KMS-11 (cell line): ENCODE results near the gene CNPY1.

Source experiments
- H2AFZ ChIP-seq: fragments of 200-600 bp; sonication (generic); 2 replicates; pipeline ENCODE4 v1.6.1; 2016; ENCODE audit warnings: antibody characterized with exemption, mixed run types, low read depth
- H3K27ac ChIP-seq: fragments of 200-600 bp; sonication (generic); 2 replicates; pipeline ENCODE4 v1.6.1; 2016; ENCODE audit warnings: mild to moderate bottlenecking, mixed run types
- H3K27me3 ChIP-seq: fragments of 200-600 bp; sonication (generic); 2 replicates; pipeline ENCODE4 v1.6.1; 2017; ENCODE audit warnings: mild to moderate bottlenecking, low read depth, mixed run types, moderate library complexity; ENCODE audit not compliant: insufficient read depth
- H3K36me3 ChIP-seq: fragments of 200-600 bp; sonication (generic); 2 replicates; pipeline ENCODE4 v1.6.1; 2017; ENCODE audit warnings: mild to moderate bottlenecking, mixed run types; ENCODE audit not compliant: insufficient read depth
- H3K4me1 ChIP-seq: fragments of 200-600 bp; sonication (generic); 2 replicates; pipeline ENCODE4 v1.6.1; 2016; ENCODE audit warnings: mild to moderate bottlenecking, low read depth, mixed run types; ENCODE audit not compliant: poor library complexity, severe bottlenecking
- H3K4me2 ChIP-seq: fragments of 200-600 bp; sonication (generic); 2 replicates; pipeline ENCODE4 v1.7.0; 2016; ENCODE audit warnings: mild to moderate bottlenecking, mixed run types
- H3K4me3 ChIP-seq: fragments of 200-600 bp; sonication (generic); IDR thresholded peaks from 2 replicates; pipeline ENCODE4 v1.6.1; 2017; ENCODE audit warnings: low read depth, low read length, mixed read lengths; ENCODE audit not compliant: insufficient read depth
- H3K79me2 ChIP-seq: fragments of 200-600 bp; sonication (generic); 2 replicates; pipeline ENCODE4 v1.6.1; 2016; ENCODE audit warnings: low read depth, mixed run types; ENCODE audit not compliant: insufficient read depth
- H3K9ac ChIP-seq: fragments of 200-600 bp; sonication (generic); 2 replicates; pipeline ENCODE4 v1.6.1; 2016; ENCODE audit warnings: mild to moderate bottlenecking, mixed run types
- H4K20me1 ChIP-seq: fragments of 200-600 bp; sonication (generic); 2 replicates; pipeline ENCODE4 v1.6.1; 2016; ENCODE audit warnings: mild to moderate bottlenecking, mixed run types; ENCODE audit not compliant: insufficient read depth
- TF ChIP-seq, protein P1 (sequence below): fragments of 200-600 bp; sonication (generic); conservative IDR thresholded peaks from 2 replicates; pipeline ENCODE4 v1.6.1; 2017; ENCODE audit warnings: low read depth, mild to moderate bottlenecking, antibody characterized with exemption, low read length, moderate library complexity, mixed read lengths

The CNPY1 gene

DNA sequence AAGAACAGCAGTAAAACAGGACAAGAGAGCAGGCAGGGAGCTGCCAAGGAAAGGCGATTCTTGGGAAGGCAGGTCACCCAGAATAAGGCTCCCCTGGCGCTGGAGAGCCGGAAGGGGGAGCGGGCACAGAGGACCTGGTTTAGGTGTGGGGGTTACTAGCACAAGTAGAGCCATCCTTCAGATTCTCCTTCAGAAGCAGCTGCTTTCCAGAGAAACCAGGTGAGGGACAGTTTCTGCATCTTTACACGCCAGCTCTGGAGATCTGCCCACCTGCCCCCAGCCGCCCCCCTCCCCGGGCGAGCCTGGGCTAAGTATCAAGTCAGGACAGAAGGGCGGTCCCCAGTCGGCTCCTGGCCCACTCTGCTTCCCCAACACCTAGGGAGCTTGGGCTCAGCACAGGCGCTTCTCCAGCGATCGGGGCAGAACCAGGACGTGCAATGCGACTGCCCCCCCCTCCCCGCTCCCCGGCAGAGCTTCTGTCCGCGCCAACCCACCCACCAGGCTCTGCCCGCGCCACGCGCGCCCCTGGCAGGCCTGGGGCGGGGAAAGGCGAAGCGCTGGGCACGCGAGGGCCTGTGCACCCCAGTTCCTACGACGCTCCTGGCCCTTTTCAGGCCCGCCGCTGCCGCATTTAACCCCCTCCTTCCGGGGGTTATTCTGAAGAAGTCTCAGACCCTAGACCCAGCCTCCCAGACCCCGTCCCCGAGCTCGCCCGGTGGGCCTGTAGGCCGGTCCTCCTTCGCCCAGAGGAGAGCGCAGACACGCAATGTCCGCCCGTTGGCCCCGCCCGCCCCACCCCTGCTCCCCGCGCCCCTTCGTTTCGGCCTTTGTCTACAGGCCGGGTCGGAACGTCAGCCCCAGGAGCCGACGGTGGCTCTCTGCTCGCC is 92.8 kb downstream of the CNPY1 start:
- Histone ChIP-seq H3K4me3 (no peak overlapping the region), H3K4me2 (no peak overlapping the region), H3K36me3 (no peaks in the 10 kb centered on the region), H3K9ac (no peak overlapping the region), H3K27me3 (peaks cover 36% of the 10 kb centered on the region), H4K20me1 (no peaks in the 10 kb centered on the region), H2AFZ (no peak overlapping the region), H3K27ac (no peak overlapping the region), H3K79me2 (no peaks in the 10 kb centered on the region), H3K4me1 (no peaks in the 10 kb centered on the region)
- TF ChIP-seq, protein P1, sequence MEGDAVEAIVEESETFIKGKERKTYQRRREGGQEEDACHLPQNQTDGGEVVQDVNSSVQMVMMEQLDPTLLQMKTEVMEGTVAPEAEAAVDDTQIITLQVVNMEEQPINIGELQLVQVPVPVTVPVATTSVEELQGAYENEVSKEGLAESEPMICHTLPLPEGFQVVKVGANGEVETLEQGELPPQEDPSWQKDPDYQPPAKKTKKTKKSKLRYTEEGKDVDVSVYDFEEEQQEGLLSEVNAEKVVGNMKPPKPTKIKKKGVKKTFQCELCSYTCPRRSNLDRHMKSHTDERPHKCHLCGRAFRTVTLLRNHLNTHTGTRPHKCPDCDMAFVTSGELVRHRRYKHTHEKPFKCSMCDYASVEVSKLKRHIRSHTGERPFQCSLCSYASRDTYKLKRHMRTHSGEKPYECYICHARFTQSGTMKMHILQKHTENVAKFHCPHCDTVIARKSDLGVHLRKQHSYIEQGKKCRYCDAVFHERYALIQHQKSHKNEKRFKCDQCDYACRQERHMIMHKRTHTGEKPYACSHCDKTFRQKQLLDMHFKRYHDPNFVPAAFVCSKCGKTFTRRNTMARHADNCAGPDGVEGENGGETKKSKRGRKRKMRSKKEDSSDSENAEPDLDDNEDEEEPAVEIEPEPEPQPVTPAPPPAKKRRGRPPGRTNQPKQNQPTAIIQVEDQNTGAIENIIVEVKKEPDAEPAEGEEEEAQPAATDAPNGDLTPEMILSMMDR: no peak

DNA sequence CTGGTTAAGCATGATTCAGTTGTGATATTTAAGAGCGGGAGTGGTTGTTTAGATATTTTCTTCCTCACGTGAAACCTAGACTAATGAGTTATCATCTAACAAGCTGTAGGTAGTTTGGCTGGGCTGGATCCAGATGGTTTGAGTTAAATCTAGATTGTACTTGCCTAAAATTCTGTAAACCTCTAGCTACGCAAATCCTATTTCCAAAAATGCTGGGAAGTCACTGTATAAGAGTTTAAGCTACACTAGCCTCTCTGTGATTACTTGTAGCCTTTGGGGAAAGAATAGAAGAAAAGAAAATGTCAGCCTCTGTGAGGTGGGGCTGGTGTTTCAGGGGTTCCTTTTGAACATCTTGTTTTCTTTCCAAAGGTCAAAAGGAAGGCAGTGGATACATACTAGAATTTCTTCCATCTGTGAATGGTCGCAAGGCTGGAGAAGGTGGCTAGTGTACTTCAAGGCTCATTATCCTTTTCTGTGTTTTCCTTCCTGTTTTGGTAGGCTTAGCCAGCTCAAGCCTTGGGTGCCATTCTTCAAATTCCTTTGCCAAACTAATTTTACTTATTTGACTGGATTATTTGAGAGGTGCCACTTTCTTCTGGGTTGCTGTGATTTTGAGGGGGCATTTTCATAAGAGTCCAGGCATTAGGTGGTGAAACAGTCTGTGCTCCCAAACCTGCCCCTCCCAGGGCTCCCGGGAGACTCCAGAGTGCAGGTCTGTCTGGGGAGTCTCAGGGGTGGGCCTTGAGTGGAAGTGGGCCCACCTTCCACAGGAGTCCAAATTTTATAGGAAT is 93.7 kb downstream of the CNPY1 start:
- Histone ChIP-seq H4K20me1 (no peaks in the 10 kb centered on the region), H3K4me2 (no peak overlapping the region), H3K4me3 (no peak overlapping the region), H3K27ac (no peak overlapping the region), H3K36me3 (no peaks in the 10 kb centered on the region), H3K4me1 (no peaks in the 10 kb centered on the region), H3K79me2 (no peaks in the 10 kb centered on the region), H3K9ac (no peak overlapping the region), H3K27me3 (peaks cover 36% of the 10 kb centered on the region), H2AFZ (no peak overlapping the region)
- TF ChIP-seq, protein P1: no peak

DNA sequence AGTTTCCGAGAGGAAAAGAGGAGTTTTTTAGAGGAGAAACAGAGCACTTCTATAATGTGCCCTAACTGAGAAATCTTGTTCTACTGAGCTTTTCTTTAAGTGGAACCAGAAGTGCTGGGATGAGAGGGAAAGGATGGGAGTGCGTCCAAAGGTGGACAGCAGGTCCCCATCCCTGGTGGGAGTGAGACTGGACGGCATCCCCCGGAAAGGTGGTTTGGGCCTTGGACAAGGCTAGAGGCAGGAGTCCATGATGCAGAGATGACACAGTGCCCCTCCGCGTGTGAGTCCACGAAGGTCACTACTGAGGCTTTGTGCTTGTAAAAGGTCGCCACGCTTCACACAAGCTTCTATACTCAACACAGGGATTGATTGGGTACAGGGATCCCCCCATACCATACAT is 94.5 kb downstream of the CNPY1 start:
- Histone ChIP-seq H4K20me1 (no peaks in the 10 kb centered on the region), H3K4me2 (no peak overlapping the region), H3K27ac (no peak overlapping the region), H3K4me3 (no peak overlapping the region), H3K9ac (no peak overlapping the region), H3K79me2 (no peaks in the 10 kb centered on the region), H2AFZ (no peak overlapping the region), H3K27me3 (peaks cover 36% of the 10 kb centered on the region), H3K4me1 (no peaks in the 10 kb centered on the region), H3K36me3 (no peaks in the 10 kb centered on the region)
- TF ChIP-seq, protein P1: no peak
